Trophoblast cell (in vitro differentiated cells and primary cell): ENCODE measurements around the gene ARL13A.

Experiments
- DNase-seq, 2 donors: peaks; one replicate each; pipeline ENCODE4 v3.0.0-alpha.2; 2016
- H2AFZ ChIP-seq: 2 replicates; pipeline ENCODE4 v1.6.1; 2013; ENCODE audit warnings: low read length, moderate library complexity, mild to moderate bottlenecking; ENCODE audit not compliant: insufficient read depth, poor library complexity
- H2AK5ac ChIP-seq: 2 replicates; pipeline ENCODE4 v1.6.1; 2013; ENCODE audit warnings: mild to moderate bottlenecking, low read length
- H2BK120ac ChIP-seq: 2 replicates; pipeline ENCODE4 v1.6.1; 2013; ENCODE audit warnings: low read length, mild to moderate bottlenecking, moderate library complexity; ENCODE audit not compliant: insufficient read depth, poor library complexity
- H2BK12ac ChIP-seq: 2 replicates; pipeline ENCODE4 v1.6.1; 2013; ENCODE audit warnings: mild to moderate bottlenecking, low read length, moderate library complexity
- H2BK5ac ChIP-seq: 2 replicates; pipeline ENCODE4 v1.6.1; 2013; ENCODE audit warnings: low read length, low read depth, moderate library complexity, mild to moderate bottlenecking; ENCODE audit not compliant: poor library complexity
- H3K14ac ChIP-seq: 2 replicates; pipeline ENCODE4 v1.6.1; 2013; ENCODE audit warnings: mild to moderate bottlenecking, low read length
- H3K18ac ChIP-seq: 2 replicates; pipeline ENCODE4 v1.6.1; 2013; ENCODE audit warnings: mild to moderate bottlenecking, low read length
- H3K23ac ChIP-seq: 2 replicates; pipeline ENCODE4 v1.6.1; 2013; ENCODE audit warnings: low read length
- H3K27ac ChIP-seq: 2 replicates; pipeline ENCODE4 v1.5.1; 2013; ENCODE audit warnings: low read depth, mild to moderate bottlenecking, inconsistent platforms, low read length, moderate library complexity
- H3K27me3 ChIP-seq: 2 replicates; pipeline ENCODE4 v1.6.1; 2013; ENCODE audit warnings: inconsistent platforms, mild to moderate bottlenecking, low read length, moderate library complexity; ENCODE audit not compliant: insufficient read depth
- H3K36me3 ChIP-seq, 2 experiments: 1 replicate in 1 of 2; 2 replicates in 1 of 2; pipeline ENCODE4 v1.6.1; 2013; ENCODE audit warnings: low read length in 2 of 2, mild to moderate bottlenecking in 2 of 2, moderate library complexity in 1 of 2; ENCODE audit not compliant: insufficient read depth in 2 of 2, control insufficient read depth in 1 of 2
- H3K4ac ChIP-seq: 2 replicates; pipeline ENCODE4 v1.6.1; 2013; ENCODE audit warnings: low read depth, mild to moderate bottlenecking, low read length, moderate library complexity
- H3K4me1 ChIP-seq, 2 experiments: 1 replicate in 1 of 2; 2 replicates in 1 of 2; pipeline ENCODE4 v1.6.1; 2013; ENCODE audit warnings: low read length in 2 of 2, mild to moderate bottlenecking in 2 of 2, moderate library complexity in 1 of 2; ENCODE audit not compliant: insufficient read depth in 2 of 2, control insufficient read depth in 1 of 2
- H3K4me2 ChIP-seq: 2 replicates; pipeline ENCODE4 v1.6.1; 2013; ENCODE audit warnings: inconsistent platforms, mild to moderate bottlenecking, low read length, moderate library complexity
- H3K4me3 ChIP-seq: 2 replicates; pipeline ENCODE4 v1.5.1; 2013; ENCODE audit warnings: mild to moderate bottlenecking, low read depth, low read length, inconsistent platforms
- H3K79me1 ChIP-seq: one replicate; pipeline ENCODE4 v1.6.1; 2013; ENCODE audit warnings: low read length
- H3K79me2 ChIP-seq: 2 replicates; pipeline ENCODE4 v1.6.1; 2013; ENCODE audit warnings: low read length, mild to moderate bottlenecking; ENCODE audit not compliant: control insufficient read depth, insufficient read depth, poor library complexity
- H3K9ac ChIP-seq: 2 replicates; pipeline ENCODE4 v1.6.1; 2013; ENCODE audit warnings: mild to moderate bottlenecking, low read length
- H3K9me3 ChIP-seq: 2 replicates; pipeline ENCODE4 v1.6.1; 2013; ENCODE audit warnings: low read depth, mild to moderate bottlenecking, control low read depth, inconsistent platforms, low read length; ENCODE audit not compliant: insufficient read depth
- H4K12ac ChIP-seq: 2 replicates; pipeline ENCODE4 v1.6.1; 2013; ENCODE audit warnings: low read depth, mild to moderate bottlenecking, low read length, moderate library complexity
- H4K8ac ChIP-seq: 2 replicates; pipeline ENCODE4 v1.6.1; 2013; ENCODE audit warnings: low read depth, mild to moderate bottlenecking, low read length, moderate library complexity
- H4K91ac ChIP-seq: one replicate; pipeline ENCODE4 v1.6.1; 2013; ENCODE audit warnings: low read depth, mild to moderate bottlenecking, low read length, moderate library complexity
- WGBS: extraction: QIAGEN DNeasy Blood & Tissue Kit; methylation state at CpG from one replicate; pipeline ENCODE4 v1.1.7; 2013; ENCODE audit warnings: missing lambda C conversion rate; ENCODE audit not compliant: insufficient read length, insufficient coverage; ENCODE audit errors: extremely low coverage; 5-methylcytosine and 5-hydroxymethylcytosine counted together

Gene ARL13A

GRCh38 chrX:100984818-100985217 lies 15.3 kb downstream of the ARL13A start:
- Histone ChIP-seq H3K79me2 (no peaks in the 10 kb centered on the region), H3K27ac (no peak overlapping the region), H4K12ac (no peak overlapping the region), H4K8ac (no peak overlapping the region), H2BK5ac (no peak overlapping the region), H3K4ac (no peak overlapping the region), H3K18ac (no peak overlapping the region), H2BK12ac (no peak overlapping the region), H3K4me2 (no peak overlapping the region), H3K9me3 (no peaks in the 10 kb centered on the region), H3K79me1 (peaks cover under 1% of the 10 kb centered on the region), H3K4me1 (peaks cover 0 to 1% of the 10 kb centered on the region in 2 experiments), H3K27me3 (no peaks in the 10 kb centered on the region), H3K23ac (no peak overlapping the region), H2BK120ac (no peak overlapping the region), H3K36me3 (no peaks in the 10 kb centered on the region), H3K9ac (no peak overlapping the region), H4K91ac (no peak overlapping the region), H2AK5ac (no peak overlapping the region), H3K14ac (no peak overlapping the region), H2AFZ (no peak overlapping the region), H3K4me3 (no peak overlapping the region)
- no peak for DNase-seq

DNA sequence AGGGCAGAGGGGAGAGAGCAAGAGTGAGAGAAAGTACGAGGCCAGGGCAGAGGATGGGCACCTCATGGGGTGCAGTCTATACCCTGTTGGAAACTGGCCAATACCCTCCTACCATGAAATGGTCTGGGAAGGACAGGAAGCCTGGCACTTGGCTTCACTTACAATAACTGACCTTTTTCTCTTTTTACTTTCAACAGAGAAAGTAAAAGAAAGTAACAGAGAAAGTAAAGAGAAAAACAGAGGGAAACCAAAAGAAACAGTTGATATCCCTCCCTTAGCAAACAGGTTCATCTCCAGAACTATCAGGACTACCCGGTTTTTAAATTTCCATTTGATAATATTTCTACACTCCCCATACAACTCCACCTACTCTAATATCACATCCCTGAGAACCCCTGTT lies 20.6 kb downstream of the ARL13A start:
- 100% methylated on average over 1 of the region's 2 CpGs for WGBS

DNA sequence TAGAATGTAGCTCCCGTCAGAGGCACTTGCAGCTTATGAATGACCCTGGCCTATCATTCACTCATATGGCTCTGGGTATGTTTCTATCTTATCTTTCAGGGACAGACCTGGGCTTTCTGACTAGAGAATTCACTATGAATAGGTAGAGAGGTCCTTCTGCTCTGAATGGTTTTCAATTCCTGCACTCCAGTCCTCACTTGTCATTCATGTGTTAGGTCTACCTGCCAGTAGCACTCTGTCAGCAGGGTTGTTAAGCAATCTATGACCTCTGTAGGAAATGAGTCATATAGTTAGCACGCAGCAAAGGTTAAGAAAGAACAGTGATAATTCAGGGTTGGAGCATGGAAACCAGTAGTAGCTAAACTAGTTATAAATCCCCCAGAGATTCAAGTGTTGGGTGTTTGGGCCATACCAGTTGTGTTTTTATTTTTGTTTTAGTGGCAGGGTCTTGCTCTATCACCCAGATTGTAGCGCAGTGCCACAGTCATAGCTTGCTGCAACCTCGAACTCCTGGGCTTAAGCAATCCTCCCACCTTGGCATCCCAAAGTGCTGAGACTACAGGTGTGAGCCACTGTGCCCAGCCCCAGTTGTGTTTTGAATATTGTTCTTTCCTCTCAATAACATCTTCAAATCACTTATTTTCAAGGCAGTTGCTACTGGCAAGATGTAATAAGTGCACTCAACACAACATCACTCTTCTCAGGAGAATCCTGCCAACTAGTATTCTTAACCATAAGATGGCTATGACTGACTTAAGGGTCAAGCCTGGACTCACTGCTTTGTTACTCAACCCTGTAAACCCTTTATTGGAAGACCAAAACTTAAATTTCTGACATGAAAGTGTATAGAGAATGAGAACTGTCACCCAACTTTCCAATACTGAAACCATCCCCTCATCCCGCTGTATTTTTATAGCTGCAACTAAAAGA lies 25.1 kb downstream of the ARL13A start:
- H3K79me2 ChIP-seq = no peaks in the 10 kb centered on the region
- no peaks in the 10 kb centered on the region for H3K9me3 ChIP-seq
- no peak overlapping the region for H2AK5ac ChIP-seq
- no peaks in the 10 kb centered on the region for H3K36me3 ChIP-seq
- no peak overlapping the region for H3K4me3 ChIP-seq
- H3K4me1 ChIP-seq = peaks cover 3 to 10% of the 10 kb centered on the region in 2 experiments
- no peak overlapping the region for H3K18ac ChIP-seq
- no peak overlapping the region for H2BK120ac ChIP-seq
- no peak overlapping the region for H2BK12ac ChIP-seq
- WGBS = no CpG with 5 or more reads among the region's 5 CpGs
- no peak overlapping the region for H3K4me2 ChIP-seq
- no peak overlapping the region for H4K8ac ChIP-seq
- H2AFZ ChIP-seq = no peak overlapping the region
- H3K79me1 ChIP-seq = peaks cover 2% of the 10 kb centered on the region
- no peak overlapping the region for H2BK5ac ChIP-seq
- peak; percentile 38 to 70 for DNase-seq
- H3K27ac ChIP-seq = peak overlapping the region; percentile 7
- H4K12ac ChIP-seq = no peak overlapping the region
- H3K14ac ChIP-seq = no peak overlapping the region
- no peak overlapping the region for H3K9ac ChIP-seq
- no peaks in the 10 kb centered on the region for H3K27me3 ChIP-seq
- H3K23ac ChIP-seq = no peak overlapping the region
- H3K4ac ChIP-seq = no peak overlapping the region
- no peak overlapping the region for H4K91ac ChIP-seq

More for the DNA sequence above, 20.6 kb downstream of the ARL13A start:
- Histone ChIP-seq H3K4me1 (peaks cover 3 to 7% of the 10 kb centered on the region in 2 experiments), H3K27ac (no peak overlapping the region), H4K91ac (no peak overlapping the region), H3K36me3 (no peaks in the 10 kb centered on the region), H3K4me2 (no peak overlapping the region), H2BK5ac (no peak overlapping the region), H3K79me2 (no peaks in the 10 kb centered on the region), H2AFZ (no peak overlapping the region), H2BK12ac (no peak overlapping the region), H3K27me3 (no peaks in the 10 kb centered on the region), H3K18ac (no peak overlapping the region), H3K14ac (no peak overlapping the region), H2BK120ac (no peak overlapping the region), H3K4me3 (no peak overlapping the region), H3K9ac (no peak overlapping the region), H4K12ac (no peak overlapping the region), H3K4ac (no peak overlapping the region), H3K9me3 (no peaks in the 10 kb centered on the region), H2AK5ac (no peak overlapping the region), H3K23ac (no peak overlapping the region), H4K8ac (no peak overlapping the region), H3K79me1 (no peaks in the 10 kb centered on the region)
- no peak for DNase-seq

DNA sequence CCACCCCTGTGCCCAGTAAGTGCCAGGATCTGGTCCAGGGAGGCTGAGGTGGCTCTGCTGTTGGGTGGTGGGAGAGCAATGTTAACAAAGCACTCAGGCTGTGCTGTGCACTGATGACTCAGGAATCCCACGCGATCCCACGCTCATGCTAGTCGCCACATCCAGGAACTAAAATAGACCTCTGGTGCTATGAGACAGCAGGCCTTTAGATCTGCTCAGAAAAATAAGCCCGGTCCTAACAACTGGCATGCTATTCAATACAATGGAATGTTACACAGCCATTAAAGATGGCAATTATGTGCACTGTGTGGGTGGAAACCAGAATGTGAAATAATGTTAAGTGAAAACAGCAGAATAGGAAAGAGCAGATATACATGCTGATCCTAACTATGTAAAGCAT lies 26.0 kb downstream of the ARL13A start:
- Histone ChIP-seq H3K4me1 (peaks cover 3 to 10% of the 10 kb centered on the region in 2 experiments), H4K91ac (no peak overlapping the region), H3K14ac (peak overlapping the region; percentile 34), H2BK5ac (peak overlapping the region; percentile 44), H4K12ac (no peak overlapping the region), H3K27me3 (no peaks in the 10 kb centered on the region), H3K9ac (no peak overlapping the region), H3K79me1 (peaks cover 2% of the 10 kb centered on the region), H2BK12ac (peak overlapping the region; percentile 76), H3K4me3 (no peak overlapping the region), H3K4me2 (no peak overlapping the region), H2BK120ac (no peak overlapping the region), H3K18ac (no peak overlapping the region), H4K8ac (no peak overlapping the region), H2AFZ (no peak overlapping the region), H3K36me3 (no peaks in the 10 kb centered on the region), H2AK5ac (peak overlapping the region; percentile 41), H3K4ac (no peak overlapping the region), H3K79me2 (no peaks in the 10 kb centered on the region), H3K27ac (peak overlapping the region; percentile 47), H3K9me3 (no peaks in the 10 kb centered on the region), H3K23ac (no peak overlapping the region)
- DNase-seq = peak; percentile 9 to 51
- WGBS = no CpG with 5 or more reads among the region's 5 CpGs
